Panc1 (cell line): Measurements from ENCODE around the gene PKP2.

Experiments
- POLR2AphosphoS5 ChIP-seq: IDR thresholded peaks from 2 replicates; pipeline ENCODE4 v1.6.1; 2012; ENCODE audit warnings: mild to moderate bottlenecking, low read depth, low read length, moderate library complexity
- SIN3A ChIP-seq: IDR thresholded peaks from 2 replicates; pipeline ENCODE4 v1.6.1; 2012; ENCODE audit warnings: low read depth, mild to moderate bottlenecking, low read length, moderate library complexity, borderline replicate concordance; ENCODE audit not compliant: insufficient read depth
- TF ChIP-seq, protein P1 (sequence below): fragments of 450-650 bp; IDR thresholded peaks from 2 replicates; pipeline ENCODE4 v1.5.1; 2017; ENCODE audit warnings: mild to moderate bottlenecking
- TF ChIP-seq, protein P2 (sequence below), 2 experiments: IDR thresholded peaks; 2 replicates each; pipeline ENCODE4 v1.6.1; 2011 to 2012; ENCODE audit warnings: low read depth in 2 of 2, control low read depth in 1 of 2, low read length in 1 of 2, mild to moderate bottlenecking in 1 of 2, moderate library complexity in 1 of 2; ENCODE audit not compliant: insufficient read depth in 1 of 2

DNA sequence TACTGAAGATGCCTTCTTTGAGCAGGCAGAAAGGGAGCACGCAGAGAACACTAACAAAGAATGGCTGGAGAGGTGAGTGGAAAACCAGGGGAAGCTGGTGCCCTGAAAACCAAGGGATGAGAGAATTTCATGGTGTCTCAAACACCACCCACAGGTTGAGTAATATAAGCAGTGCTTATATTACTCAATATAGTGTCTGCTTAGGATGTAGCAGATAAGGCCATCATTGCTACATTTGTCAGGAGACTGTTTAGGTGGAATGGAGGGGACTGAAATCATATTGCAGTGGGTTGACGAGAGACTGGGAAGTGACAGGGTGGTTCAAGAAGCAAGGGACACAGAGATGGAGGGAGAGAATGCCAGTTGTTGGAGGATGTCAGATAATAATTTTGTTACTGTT lies 20.6 kb downstream of the PKP2 start:
- TF ChIP-seq, protein P1, sequence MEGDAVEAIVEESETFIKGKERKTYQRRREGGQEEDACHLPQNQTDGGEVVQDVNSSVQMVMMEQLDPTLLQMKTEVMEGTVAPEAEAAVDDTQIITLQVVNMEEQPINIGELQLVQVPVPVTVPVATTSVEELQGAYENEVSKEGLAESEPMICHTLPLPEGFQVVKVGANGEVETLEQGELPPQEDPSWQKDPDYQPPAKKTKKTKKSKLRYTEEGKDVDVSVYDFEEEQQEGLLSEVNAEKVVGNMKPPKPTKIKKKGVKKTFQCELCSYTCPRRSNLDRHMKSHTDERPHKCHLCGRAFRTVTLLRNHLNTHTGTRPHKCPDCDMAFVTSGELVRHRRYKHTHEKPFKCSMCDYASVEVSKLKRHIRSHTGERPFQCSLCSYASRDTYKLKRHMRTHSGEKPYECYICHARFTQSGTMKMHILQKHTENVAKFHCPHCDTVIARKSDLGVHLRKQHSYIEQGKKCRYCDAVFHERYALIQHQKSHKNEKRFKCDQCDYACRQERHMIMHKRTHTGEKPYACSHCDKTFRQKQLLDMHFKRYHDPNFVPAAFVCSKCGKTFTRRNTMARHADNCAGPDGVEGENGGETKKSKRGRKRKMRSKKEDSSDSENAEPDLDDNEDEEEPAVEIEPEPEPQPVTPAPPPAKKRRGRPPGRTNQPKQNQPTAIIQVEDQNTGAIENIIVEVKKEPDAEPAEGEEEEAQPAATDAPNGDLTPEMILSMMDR: no peak
- TF ChIP-seq, protein P2, sequence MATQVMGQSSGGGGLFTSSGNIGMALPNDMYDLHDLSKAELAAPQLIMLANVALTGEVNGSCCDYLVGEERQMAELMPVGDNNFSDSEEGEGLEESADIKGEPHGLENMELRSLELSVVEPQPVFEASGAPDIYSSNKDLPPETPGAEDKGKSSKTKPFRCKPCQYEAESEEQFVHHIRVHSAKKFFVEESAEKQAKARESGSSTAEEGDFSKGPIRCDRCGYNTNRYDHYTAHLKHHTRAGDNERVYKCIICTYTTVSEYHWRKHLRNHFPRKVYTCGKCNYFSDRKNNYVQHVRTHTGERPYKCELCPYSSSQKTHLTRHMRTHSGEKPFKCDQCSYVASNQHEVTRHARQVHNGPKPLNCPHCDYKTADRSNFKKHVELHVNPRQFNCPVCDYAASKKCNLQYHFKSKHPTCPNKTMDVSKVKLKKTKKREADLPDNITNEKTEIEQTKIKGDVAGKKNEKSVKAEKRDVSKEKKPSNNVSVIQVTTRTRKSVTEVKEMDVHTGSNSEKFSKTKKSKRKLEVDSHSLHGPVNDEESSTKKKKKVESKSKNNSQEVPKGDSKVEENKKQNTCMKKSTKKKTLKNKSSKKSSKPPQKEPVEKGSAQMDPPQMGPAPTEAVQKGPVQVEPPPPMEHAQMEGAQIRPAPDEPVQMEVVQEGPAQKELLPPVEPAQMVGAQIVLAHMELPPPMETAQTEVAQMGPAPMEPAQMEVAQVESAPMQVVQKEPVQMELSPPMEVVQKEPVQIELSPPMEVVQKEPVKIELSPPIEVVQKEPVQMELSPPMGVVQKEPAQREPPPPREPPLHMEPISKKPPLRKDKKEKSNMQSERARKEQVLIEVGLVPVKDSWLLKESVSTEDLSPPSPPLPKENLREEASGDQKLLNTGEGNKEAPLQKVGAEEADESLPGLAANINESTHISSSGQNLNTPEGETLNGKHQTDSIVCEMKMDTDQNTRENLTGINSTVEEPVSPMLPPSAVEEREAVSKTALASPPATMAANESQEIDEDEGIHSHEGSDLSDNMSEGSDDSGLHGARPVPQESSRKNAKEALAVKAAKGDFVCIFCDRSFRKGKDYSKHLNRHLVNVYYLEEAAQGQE (IDR thresholded peaks at IDR 0.05; ENCODE audit: insufficient read depth in 1 of 2, low read depth in 2 of 2, low read length in 1 of 2): no peak
- TF ChIP-seq POLR2AphosphoS5 (no peak), SIN3A (no peak)
